HG02852 (cell line): Measurements from ENCODE around the gene SZT2.

Source experiments
- ATAC-seq: cut with Tn5 transposase; IDR thresholded peaks from one replicate; pipeline ENCODE4 v1.9.1; 2021; ENCODE audit warnings: mild to moderate bottlenecking, moderate library complexity; ENCODE audit not compliant: unreplicated experiment

The SZT2 gene

GRCh38 chr1:43439781-43440180 is 50.1 kb downstream of the SZT2 start:
- ATAC-seq: no peak

DNA sequence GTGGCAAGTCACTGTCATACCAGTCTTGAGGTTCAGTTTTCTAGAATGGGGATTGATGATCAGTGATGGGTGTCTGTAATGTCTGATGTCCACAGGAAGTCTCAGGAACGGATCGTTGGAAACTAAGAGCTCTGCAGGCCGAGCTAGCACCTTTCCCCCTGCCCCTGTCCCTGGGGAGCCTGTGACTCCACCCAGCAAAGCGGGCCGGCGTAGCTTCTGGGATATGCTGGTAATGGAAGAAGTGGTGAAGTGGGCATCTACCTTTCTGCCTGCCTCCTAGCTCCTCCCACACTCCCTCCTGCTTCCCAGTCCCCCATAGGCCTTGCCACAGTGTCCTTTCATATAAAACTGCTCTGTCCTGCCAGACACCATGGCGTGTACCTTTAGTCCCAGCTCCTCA is 50.7 kb downstream of the SZT2 start:
- no peak for ATAC-seq

DNA sequence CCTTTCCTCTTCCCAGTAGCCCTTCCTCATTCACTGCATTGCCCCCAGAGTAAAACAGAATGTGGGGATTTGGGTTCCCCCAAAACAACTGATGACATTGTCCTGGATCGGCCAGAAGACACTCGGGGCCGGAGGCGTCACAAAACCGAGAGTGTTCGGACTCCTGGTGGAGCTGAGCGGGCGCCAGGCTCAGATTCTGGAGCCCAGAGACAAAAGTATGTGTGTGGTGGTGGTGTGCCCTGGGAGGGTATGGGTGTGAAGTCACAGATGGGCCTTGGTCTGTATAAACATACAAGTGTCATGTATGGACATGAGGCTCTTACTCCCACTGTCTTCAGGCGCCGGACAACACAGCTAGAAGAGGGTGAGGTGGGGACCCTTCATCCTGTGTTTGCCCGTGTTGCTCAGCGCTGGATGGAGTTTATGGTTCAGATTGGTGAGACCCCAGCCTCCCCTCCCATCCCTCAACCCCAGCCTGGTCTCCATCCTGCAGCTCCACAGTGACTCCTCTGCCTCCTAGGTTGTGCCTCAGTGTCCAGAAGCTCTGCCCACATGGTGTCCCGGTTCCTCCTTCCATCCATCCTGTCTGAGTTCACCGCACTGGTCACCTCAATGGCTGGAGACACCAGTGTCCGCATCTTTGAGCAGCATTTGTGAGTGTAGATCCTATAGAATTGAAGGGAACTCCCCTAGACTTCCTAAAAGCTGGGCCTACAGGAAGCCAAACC is 51.6 kb downstream of the SZT2 start:
- ATAC-seq: no peak

DNA sequence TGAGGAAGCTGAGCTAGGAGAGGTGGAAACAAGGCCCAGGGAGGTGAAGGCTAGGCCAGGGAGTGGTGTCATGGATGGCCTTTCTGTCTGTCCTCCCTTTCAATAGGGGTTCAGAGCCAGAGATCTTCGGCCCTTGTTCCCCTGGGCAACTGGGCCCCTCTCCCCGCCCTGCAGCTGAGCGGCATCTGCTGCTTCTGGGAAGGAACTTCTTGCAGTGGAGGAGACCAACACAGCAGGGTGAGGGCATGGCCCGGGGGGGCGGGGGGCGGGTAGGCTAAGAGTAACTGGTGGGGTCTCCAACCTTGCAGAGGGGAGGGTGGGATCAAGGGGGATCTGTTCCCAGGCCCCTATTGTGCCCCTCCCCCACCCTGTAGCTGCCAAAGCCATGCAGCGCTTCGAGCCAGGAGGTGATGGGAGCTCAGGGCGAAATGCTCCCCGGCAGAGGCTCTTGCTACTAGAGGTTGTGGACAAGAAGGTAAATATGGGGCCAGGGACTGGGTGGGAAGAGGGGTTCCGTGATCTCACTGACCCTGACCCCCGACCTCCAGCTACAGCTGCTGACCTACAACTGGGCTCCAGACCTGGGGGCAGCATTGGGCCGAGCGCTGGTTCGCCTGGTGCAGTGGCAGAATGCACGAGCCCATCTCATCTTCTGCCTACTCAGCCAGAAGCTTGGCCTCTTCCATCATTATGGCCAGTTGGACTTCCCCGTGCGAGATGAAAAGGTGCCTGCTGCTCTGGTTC is 52.4 kb downstream of the SZT2 start:
- ATAC-seq: no peak

GRCh38 chr1:43442756-43443155 is 53.1 kb downstream of the SZT2 start:
- ATAC-seq: no peak

GRCh38 chr1:43443197-43443946 is 53.7 kb downstream of the SZT2 start:
- ATAC-seq: no peak

DNA sequence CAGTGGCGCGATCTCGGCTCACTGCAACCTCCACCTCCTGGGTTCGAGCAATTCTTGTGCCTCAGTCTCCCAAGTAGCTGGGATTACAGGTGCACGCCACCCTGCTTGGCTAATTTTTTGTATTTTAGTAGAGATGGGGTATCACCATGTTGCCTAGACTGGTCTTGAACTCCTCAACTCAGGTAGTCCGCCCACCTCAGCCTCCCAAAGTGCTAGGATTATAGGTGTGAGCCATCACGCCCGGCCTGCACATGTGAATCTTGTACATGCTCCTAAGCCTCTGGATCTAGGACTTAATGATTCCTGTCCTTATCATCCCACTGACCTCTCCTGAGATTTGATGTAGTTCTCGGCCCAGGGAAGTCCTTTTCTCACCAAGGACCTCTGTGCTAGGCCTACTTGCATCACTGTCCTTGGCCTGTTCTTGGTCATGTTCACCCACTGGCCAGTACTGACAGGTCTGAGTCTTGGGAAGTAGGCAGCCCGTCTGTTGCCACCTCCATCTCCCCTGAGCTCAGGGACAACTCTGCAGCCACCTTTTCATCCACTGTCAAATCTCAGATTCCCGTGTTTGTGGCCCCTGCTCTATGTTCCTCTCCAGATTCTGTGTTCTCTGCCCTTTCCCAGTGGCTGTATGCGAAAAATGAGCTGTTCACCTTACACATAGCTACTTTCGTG is 54.6 kb downstream of the SZT2 start:
- no peak for ATAC-seq

DNA sequence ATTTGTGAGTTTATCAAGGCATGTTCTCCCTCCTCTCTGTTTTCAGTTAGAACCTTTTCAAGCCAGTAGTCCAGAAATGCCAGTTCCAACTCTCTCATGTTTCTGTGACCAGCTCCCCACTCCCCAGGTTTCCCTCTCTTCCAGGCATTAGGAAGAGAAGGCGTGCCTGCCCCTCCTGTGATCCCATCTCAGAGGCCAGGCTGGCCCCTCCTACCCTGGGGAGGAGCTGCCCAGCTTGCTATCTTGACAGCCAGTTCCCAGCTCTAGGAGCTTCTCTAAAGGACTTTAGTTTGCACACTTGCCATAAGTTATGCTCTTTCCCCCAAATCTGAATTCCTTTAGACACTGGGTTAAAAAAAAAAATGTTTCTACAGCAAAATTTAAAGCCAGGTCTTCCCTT is 55.1 kb downstream of the SZT2 start:
- no peak for ATAC-seq

GRCh38 chr1:43445606-43446387 is 56.1 kb downstream of the SZT2 start:
- no peak for ATAC-seq

DNA sequence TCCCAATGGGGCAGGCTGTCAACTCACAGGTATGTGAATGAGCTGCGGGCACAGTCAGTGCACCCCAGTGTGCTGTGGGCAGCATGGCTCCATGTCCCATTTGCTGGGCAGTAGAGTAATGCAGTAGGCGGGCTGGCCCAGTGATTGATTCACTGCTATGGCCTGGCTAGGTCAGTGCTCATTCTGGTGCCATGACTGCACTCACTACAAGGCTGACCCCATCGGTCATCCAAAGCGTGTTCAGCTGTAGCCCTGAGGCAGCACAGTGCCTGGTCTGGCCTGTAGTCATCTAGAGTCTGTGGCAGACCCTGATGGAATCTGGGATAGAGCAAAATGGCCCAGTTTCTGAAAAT is 56.7 kb downstream of the SZT2 start:
- no peak for ATAC-seq

- ATAC-seq: no peak
These were observed 57.5 kb downstream of the SZT2 start for GRCh38 chr1:43446881-43447835.

DNA sequence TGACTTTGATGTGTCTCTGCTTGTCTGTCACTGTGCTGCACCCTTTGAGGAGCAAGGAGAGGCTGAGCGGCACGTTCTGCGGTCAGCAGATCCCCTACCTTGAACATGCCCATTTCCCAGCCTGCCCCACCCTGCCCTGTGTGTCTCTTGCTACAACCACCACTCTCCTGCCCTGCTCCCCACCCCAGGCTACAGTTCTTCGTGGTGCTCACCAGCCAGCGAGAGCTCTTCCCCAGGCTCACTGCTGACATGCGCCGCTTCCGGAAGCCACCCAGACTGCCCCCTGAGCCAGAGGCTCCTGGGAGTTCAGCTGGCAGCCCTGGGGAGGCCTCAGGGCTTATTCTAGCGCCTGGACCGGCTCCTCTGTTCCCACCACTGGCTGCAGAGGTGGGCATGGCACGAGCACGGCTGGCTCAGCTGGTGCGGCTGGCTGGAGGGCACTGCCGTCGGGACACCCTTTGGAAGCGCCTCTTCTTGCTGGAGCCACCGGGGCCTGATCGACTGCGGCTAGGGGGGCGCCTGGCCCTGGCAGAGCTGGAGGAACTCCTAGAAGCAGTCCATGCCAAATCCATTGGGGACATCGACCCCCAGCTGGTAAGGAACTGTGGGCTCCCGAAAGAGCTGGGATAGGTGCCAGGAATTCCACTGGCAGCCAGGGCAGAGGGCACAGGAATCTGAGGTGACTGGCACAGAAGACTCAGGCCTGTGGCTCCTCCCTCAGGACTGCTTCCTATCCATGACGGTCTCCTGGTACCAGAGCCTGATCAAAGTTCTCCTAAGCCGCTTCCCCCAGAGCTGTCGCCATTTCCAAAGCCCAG is 58.4 kb downstream of the SZT2 start:
- ATAC-seq: no peak

DNA sequence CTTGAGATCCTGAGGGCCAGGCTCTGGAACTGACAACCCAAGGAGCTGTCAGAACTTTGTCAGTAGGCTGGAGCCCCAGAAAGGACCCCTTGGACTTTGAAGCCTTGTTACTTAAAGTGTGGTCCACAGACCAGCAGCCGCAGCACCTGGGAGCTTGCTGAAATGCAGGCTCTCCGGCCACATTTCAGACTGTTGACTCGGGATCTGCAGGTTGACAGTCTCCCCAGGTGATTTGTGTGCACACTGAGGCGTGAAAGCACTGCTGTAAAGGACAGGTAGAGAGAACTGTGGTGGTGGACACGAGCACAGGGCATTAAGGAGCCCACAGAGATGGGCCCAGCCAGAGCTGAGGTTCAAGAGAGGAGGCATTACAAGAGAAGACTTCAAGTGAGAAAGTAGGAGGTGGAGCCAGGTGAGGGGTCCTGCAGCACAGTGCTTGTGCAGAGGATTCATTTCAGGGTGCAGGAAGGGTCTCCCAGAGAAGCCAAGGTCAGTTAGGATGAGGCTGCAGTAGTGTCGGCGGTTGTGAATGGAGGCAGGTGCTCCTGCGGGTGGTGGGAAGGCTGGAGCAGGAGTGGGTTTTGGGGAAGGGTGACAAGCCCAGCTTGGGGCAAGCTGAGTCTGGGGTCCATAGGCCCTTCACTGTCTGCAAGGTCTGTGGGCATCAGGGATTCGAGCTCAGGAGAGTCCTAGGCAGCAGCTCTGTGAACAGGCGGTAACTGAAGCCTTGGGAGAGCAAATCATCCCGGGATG is 59.4 kb downstream of the SZT2 start:
- no peak for ATAC-seq

DNA sequence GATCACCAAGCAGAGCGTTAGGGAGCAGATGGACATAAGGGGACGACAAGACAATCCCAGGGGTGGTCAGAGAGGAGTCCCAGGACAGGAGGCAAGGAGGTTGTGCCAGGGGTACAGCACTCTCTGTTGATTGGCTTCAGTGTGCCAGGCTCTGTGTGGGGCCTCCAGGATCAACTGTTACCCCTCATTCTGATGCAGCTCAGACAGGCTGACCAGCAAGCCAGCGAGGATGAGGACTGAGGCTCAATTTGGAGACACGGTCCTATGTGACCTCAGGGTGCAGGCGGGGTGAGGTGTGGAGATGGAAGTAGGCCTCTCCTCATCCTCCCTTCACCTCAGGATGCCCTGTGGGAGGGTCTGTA is 60.0 kb downstream of the SZT2 start:
- ATAC-seq: no peak

DNA sequence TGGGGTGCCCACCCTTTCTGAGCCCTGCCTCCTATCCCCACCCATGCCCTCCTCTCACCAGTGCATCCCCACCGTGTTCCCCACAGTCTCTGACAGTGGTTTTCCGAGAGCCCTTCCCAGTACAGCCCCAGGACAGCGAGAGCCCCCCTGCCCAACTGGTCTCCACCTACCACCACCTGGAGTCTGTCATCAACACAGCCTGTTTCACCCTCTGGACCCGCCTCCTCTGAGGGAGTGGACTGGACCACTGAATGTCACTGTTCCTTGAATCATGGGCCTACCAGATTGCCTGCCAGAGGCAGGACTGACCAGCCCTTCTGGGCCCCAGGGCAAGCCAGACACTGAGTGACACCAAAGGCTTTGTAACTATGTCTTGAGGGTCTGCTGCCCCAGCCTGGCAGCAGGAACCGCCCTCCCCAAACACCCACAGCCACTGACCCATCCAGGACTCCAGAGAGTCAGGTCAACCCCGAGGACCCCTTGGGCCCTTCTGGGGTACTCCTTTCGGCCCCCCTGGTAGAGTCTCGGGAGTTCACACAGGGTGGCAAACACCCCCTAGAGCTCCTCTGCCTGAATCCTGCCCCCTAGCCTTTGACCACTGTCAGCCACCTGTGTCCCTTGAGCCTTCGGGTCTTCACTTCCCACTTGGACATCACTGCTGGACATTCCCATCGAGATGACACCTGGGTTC is 60.7 kb downstream of the SZT2 start:
- ATAC-seq: no peak

DNA sequence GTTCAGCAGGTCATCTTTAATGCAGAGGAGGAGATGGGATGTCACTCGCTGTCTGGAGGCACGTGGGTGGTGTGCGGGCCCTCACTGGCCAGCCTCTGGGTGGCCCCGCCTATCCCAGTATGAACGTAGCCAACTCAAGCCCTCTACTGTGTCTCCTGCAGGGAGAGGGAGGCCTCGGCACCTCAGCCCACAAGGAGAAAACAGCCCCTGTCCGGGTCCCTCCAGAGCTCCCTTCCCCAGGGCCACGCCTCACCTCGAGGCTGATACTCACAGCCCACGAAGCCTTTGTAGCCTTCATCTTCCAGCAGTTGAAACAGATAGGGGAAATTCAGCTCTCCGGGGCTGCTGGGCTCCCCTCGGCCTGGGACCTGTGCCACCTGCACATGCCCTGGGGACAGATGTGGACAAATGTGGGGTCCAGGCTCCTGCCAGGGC is 61.5 kb downstream of the SZT2 start:
- ATAC-seq: no peak
